ENCODE data around the gene OR13J1.
A peak's percentile ranks its signal among the peaks of the same experiment; 100 is the strongest.

OR13J1 gene

DNA sequence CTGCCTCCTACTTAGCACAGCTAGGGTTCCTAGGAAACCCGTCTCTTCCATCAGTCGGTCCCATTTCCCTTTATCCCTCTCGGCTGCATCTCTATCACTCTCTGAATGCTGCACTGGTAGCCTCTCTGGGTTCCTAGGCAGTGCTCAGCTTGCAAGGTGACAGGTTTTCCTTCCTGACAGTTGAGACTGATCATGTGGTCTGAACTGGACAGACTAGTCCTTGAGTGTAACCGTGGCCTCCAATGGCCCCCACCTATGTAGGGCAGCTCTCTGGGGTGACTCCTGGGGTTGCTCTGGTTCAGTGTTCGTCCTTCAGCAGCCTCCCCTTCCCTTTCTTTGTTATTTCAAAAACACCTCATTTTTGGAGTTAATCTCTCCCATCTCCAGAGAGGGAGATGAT lies 37.4 kb downstream of the OR13J1 start:
- H4K20me1 ChIP-seq (ENCODE audit: insufficient read depth, low read length), result no peaks in the 10 kb centered on the region
- no peak overlapping the region for H3K4me2 ChIP-seq (ENCODE audit: low read length)
- no peaks in the 10 kb centered on the region for H3K9me3 ChIP-seq (ENCODE audit: insufficient read depth, low read length)
- no peak for TF ChIP-seq EZH2phosphoT487 (IDR thresholded peaks at IDR 0.05; ENCODE audit: low read depth)
- TF ChIP-seq, protein P1, sequence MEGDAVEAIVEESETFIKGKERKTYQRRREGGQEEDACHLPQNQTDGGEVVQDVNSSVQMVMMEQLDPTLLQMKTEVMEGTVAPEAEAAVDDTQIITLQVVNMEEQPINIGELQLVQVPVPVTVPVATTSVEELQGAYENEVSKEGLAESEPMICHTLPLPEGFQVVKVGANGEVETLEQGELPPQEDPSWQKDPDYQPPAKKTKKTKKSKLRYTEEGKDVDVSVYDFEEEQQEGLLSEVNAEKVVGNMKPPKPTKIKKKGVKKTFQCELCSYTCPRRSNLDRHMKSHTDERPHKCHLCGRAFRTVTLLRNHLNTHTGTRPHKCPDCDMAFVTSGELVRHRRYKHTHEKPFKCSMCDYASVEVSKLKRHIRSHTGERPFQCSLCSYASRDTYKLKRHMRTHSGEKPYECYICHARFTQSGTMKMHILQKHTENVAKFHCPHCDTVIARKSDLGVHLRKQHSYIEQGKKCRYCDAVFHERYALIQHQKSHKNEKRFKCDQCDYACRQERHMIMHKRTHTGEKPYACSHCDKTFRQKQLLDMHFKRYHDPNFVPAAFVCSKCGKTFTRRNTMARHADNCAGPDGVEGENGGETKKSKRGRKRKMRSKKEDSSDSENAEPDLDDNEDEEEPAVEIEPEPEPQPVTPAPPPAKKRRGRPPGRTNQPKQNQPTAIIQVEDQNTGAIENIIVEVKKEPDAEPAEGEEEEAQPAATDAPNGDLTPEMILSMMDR (IDR thresholded peaks at IDR 0.05; ENCODE audit: low read depth, low read length), result no peak
- H3K27ac ChIP-seq (ENCODE audit: low read length), result no peak overlapping the region
- 0 out of 2 replicates have a peak, but pooled peaks cover 3% of the 10 kb centered on the region for H3K79me2 ChIP-seq (ENCODE audit: low read length)
- H3K4me1 ChIP-seq (ENCODE audit: low read length), result peaks cover 42% of the 10 kb centered on the region
- no peak overlapping the region for H3K9ac ChIP-seq (ENCODE audit: low read length)
- H2AFZ ChIP-seq (ENCODE audit: low read depth, low read length), result no peak overlapping the region
- no peaks in the 10 kb centered on the region for H3K27me3 ChIP-seq (ENCODE audit: low read depth, low read length)
- H3K36me3 ChIP-seq (replicated peaks; ENCODE audit: low read depth, low read length), result peaks cover 8% of the 10 kb centered on the region
- no peak overlapping the region for H3K4me3 ChIP-seq (ENCODE audit: low read length)

DNA sequence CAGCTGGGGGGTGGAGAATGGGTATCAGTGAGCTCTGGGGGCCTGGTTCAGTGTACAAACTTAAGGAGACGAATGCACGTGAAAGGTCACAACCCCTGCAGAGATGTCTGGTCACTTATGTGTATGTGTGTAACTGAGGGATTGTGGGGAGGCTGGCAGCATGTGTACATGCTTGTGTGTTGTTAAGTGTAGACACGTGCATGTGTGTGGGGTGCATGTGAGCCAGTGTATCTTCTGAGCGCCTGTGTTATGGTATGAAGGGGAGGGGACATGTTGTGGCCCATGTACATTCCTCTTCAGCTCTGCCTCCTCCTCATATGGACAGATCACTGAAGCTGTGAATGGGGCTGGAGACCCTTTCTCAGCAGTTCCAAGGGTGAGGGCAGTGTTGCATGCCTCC lies 39.2 kb downstream of the OR13J1 start:
- H3K27me3 ChIP-seq (ENCODE audit: low read depth, low read length), result peaks cover 5% of the 10 kb centered on the region; the same call in 1 of the 2 replicates
- no peak overlapping the region for H2AFZ ChIP-seq (ENCODE audit: low read depth, low read length)
- H3K4me1 ChIP-seq (ENCODE audit: low read length), result peaks cover 44% of the 10 kb centered on the region
- H3K36me3 ChIP-seq (replicated peaks; ENCODE audit: low read depth, low read length), result peaks cover 8% of the 10 kb centered on the region
- TF ChIP-seq EZH2phosphoT487 (IDR thresholded peaks at IDR 0.05; ENCODE audit: low read depth), result no peak
- TF ChIP-seq, protein P1 (IDR thresholded peaks at IDR 0.05; ENCODE audit: low read depth, low read length), result no peak
- H3K4me2 ChIP-seq (ENCODE audit: low read length), result no peak overlapping the region
- H4K20me1 ChIP-seq (ENCODE audit: insufficient read depth, low read length), result no peaks in the 10 kb centered on the region
- H3K4me3 ChIP-seq (ENCODE audit: low read length), result no peak overlapping the region
- H3K27ac ChIP-seq (ENCODE audit: low read length), result no peak overlapping the region
- H3K9ac ChIP-seq (ENCODE audit: low read length), result no peak overlapping the region
- H3K9me3 ChIP-seq (ENCODE audit: insufficient read depth, low read length), result no peaks in the 10 kb centered on the region
- 0 out of 2 replicates have a peak, but pooled peaks cover 3% of the 10 kb centered on the region for H3K79me2 ChIP-seq (ENCODE audit: low read length)

DNA sequence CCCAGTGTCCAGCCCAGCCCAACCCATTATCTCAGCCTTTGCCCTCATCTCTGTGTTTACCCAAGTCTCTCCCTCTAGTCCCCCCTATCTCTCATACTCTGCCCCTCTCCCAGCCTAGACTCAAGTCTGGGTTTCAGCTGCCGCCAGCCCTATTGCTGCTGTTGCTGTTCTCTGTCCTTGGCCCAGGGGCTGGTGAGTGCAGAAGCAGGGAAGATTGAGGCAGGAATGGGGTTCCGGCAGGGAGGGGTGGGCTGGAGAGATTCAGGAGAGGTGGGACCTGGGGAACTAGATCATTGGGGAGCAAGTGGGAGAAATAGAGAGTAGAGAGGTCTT lies 40.5 kb downstream of the OR13J1 start:
- Histone ChIP-seq H3K4me1 (ENCODE audit: low read length) (peaks cover 47% of the 10 kb centered on the region), H3K4me2 (ENCODE audit: low read length) (peak overlapping the region; percentile 84), H3K27ac (ENCODE audit: low read length) (no peak overlapping the region), H3K36me3 (replicated peaks; ENCODE audit: low read depth, low read length) (peaks cover under 1% of the 10 kb centered on the region), H3K79me2 (ENCODE audit: low read length) (0 out of 2 replicates have a peak, but pooled peaks cover 3% of the 10 kb centered on the region), H3K9me3 (ENCODE audit: insufficient read depth, low read length) (no peaks in the 10 kb centered on the region), H4K20me1 (ENCODE audit: insufficient read depth, low read length) (no peaks in the 10 kb centered on the region), H3K4me3 (ENCODE audit: low read length) (peak overlapping the region; percentile 99), H2AFZ (ENCODE audit: low read depth, low read length) (no peak overlapping the region), H3K27me3 (ENCODE audit: low read depth, low read length) (peaks cover 5% of the 10 kb centered on the region; the same call in 1 of the 2 replicates), H3K9ac (ENCODE audit: low read length) (peak overlapping the region; percentile 82)
- TF ChIP-seq, protein P1 (IDR thresholded peaks at IDR 0.05; ENCODE audit: low read depth, low read length), result no peak
- no peak for TF ChIP-seq EZH2phosphoT487 (IDR thresholded peaks at IDR 0.05; ENCODE audit: low read depth)

DNA sequence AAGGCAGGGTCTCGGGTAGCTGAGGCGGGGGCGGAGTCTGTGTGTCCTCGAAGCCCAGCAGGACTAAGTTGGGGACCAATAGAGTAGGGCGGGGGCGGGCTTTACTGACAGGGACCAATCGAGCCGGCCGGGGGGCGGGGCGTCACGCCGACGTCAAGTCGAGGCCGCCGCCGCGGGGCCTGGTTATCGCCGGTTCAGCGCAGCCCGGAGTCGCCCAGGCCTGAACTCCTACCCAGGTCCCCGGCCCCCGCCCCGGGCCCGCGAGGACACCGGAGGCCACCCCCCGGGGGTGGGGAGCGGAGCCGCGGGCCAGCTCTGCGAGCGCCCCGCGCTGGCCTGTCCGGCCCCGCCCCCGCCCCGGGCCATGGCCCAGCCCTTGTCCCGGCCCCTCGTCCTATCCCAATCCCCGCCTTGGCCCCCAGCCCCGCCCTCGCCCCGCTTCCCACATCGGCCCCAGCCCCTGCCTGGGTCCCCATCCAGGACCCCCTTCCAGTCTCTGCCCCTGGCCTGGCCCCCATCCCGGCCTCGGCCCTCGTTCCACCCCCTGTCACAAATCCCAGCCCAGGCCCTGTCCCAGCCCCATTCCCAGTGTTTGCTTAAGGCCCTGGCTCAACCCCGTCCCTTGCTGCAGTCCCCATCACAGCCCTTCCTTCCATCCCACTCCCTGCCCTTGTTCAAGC lies 41.0 kb downstream of the OR13J1 start, which contains the start of gene TMEM8B:
TMEM8B (plus strand) TSS at position 145 of the 680 bp plus-strand sequence; CDS start at position 365, 220 bp downstream.
- Histone ChIP-seq H3K4me3 (ENCODE audit: low read length) (peak within 1 kb of the TSS; percentile 99), H2AFZ (ENCODE audit: low read depth, low read length) (peak within 1 kb of the TSS; percentile 100), H3K4me1 (ENCODE audit: low read length) (peaks cover 42% of the 10 kb centered on the region), H3K4me2 (ENCODE audit: low read length) (peak within 1 kb of the TSS; percentile 100), H3K27ac (ENCODE audit: low read length) (no peak within 1 kb of the TSS), H4K20me1 (ENCODE audit: insufficient read depth, low read length) (no peaks in the 10 kb centered on the region), H3K79me2 (ENCODE audit: low read length) (0 out of 2 replicates have a peak, but pooled peaks cover 3% of the 10 kb centered on the region), H3K27me3 (ENCODE audit: low read depth, low read length) (peaks cover 5% of the 10 kb centered on the region; the same call in 1 of the 2 replicates), H3K36me3 (replicated peaks; ENCODE audit: low read depth, low read length) (no peaks in the 10 kb centered on the region), H3K9me3 (ENCODE audit: insufficient read depth, low read length) (no peaks in the 10 kb centered on the region), H3K9ac (ENCODE audit: low read length) (peak within 1 kb of the TSS; percentile 82)
- no peak for TF ChIP-seq EZH2phosphoT487 (IDR thresholded peaks at IDR 0.05; ENCODE audit: low read depth)
- TF ChIP-seq, protein P1 (IDR thresholded peaks at IDR 0.05; ENCODE audit: low read depth, low read length), result no peak

All from OCI-LY3 (cell line).